ENCODE measurements around the gene MCTP2. TPM values are rescaled to one million over a fixed set of nuclear protein-coding genes. Genes with fewer than 3 reads are reported as not detected.

MCTP2 gene
- total RNA-seq, 2 donors from 2014 or later: 19.6 to 32.9 TPM

GRCh38 chr15:94287794-94288246 is 56.5 kb downstream of the MCTP2 start:
- Mint-ChIP-seq H3K36me3 (ENCODE audit: low read depth) (peaks cover 7% of the 10 kb centered on the region), H3K27me3 (no peaks in the 10 kb centered on the region), H3K4me1 (peaks cover 31% of the 10 kb centered on the region), H3K9me3 (peaks cover 9% of the 10 kb centered on the region), H3K27ac (peak overlapping the region; percentile 74), H3K4me3 (peak overlapping the region; percentile 66)
- ATAC-seq (replicated peaks): peak; percentile 97

- H3K9me3 Mint-ChIP-seq: peaks cover 9% of the 10 kb centered on the region
- H3K4me3 Mint-ChIP-seq: no peak overlapping the region
- peaks cover 7% of the 10 kb centered on the region for H3K36me3 Mint-ChIP-seq (ENCODE audit: low read depth)
- H3K27ac Mint-ChIP-seq: no peak overlapping the region
- H3K4me1 Mint-ChIP-seq: peaks cover 38% of the 10 kb centered on the region
- no peak for ATAC-seq (replicated peaks)
- H3K27me3 Mint-ChIP-seq: no peaks in the 10 kb centered on the region
Measured at GRCh38 chr15:94290730-94291129, 59.4 kb downstream of the MCTP2 start.

GRCh38 chr15:94293411-94294402 is 62.3 kb downstream of the MCTP2 start:
- H3K4me3 Mint-ChIP-seq: no peak overlapping the region
- H3K36me3 Mint-ChIP-seq (ENCODE audit: low read depth): peaks cover 14% of the 10 kb centered on the region
- no peak for ATAC-seq (replicated peaks)
- peaks cover 26% of the 10 kb centered on the region for H3K4me1 Mint-ChIP-seq
- no peaks in the 10 kb centered on the region for H3K27me3 Mint-ChIP-seq
- peaks cover 7% of the 10 kb centered on the region for H3K9me3 Mint-ChIP-seq
- H3K27ac Mint-ChIP-seq: peak overlapping the region; percentile 16

- H3K27ac Mint-ChIP-seq: no peak overlapping the region
Measured at GRCh38 chr15:94294556-94294955, 63.2 kb downstream of the MCTP2 start.

GRCh38 chr15:94295275-94295674 is 63.9 kb downstream of the MCTP2 start:
- Mint-ChIP-seq H3K9me3 (peaks cover 4% of the 10 kb centered on the region), H3K36me3 (ENCODE audit: low read depth) (peaks cover 20% of the 10 kb centered on the region), H3K4me1 (peaks cover 22% of the 10 kb centered on the region), H3K27me3 (no peaks in the 10 kb centered on the region), H3K4me3 (no peak overlapping the region), H3K27ac (no peak overlapping the region)
- ATAC-seq (replicated peaks): no peak

More at GRCh38 chr15:94294556-94294955, 63.2 kb downstream of the MCTP2 start:
- H3K36me3 Mint-ChIP-seq (ENCODE audit: low read depth): peaks cover 16% of the 10 kb centered on the region
- no peak overlapping the region for H3K4me3 Mint-ChIP-seq
- no peaks in the 10 kb centered on the region for H3K27me3 Mint-ChIP-seq
- peaks cover 4% of the 10 kb centered on the region for H3K9me3 Mint-ChIP-seq
- no peak for ATAC-seq (replicated peaks)
- peaks cover 22% of the 10 kb centered on the region for H3K4me1 Mint-ChIP-seq

GRCh38 chr15:94296717-94297116 is 65.4 kb downstream of the MCTP2 start:
- H3K27me3 Mint-ChIP-seq: no peaks in the 10 kb centered on the region
- peaks cover 29% of the 10 kb centered on the region for H3K36me3 Mint-ChIP-seq (ENCODE audit: low read depth)
- ATAC-seq (replicated peaks): no peak
- peaks cover 22% of the 10 kb centered on the region for H3K4me1 Mint-ChIP-seq
- no peak overlapping the region for H3K27ac Mint-ChIP-seq
- no peaks in the 10 kb centered on the region for H3K9me3 Mint-ChIP-seq
- H3K4me3 Mint-ChIP-seq: no peak overlapping the region

- Mint-ChIP-seq H3K9me3 (no peaks in the 10 kb centered on the region), H3K27ac (peak overlapping the region; percentile 55), H3K27me3 (no peaks in the 10 kb centered on the region), H3K4me3 (peak overlapping the region; percentile 55), H3K36me3 (ENCODE audit: low read depth) (peaks cover 38% of the 10 kb centered on the region), H3K4me1 (peaks cover 17% of the 10 kb centered on the region)
- no peak for ATAC-seq (replicated peaks)
Measured at GRCh38 chr15:94297558-94297957, 66.2 kb downstream of the MCTP2 start.

- Mint-ChIP-seq H3K9me3 (no peaks in the 10 kb centered on the region), H3K36me3 (ENCODE audit: low read depth) (peaks cover 46% of the 10 kb centered on the region), H3K4me3 (peak overlapping the region; percentile 55), H3K27me3 (no peaks in the 10 kb centered on the region), H3K27ac (no peak overlapping the region), H3K4me1 (peaks cover 17% of the 10 kb centered on the region)
- no peak for ATAC-seq (replicated peaks)
Measured at GRCh38 chr15:94298364-94298763, 67.0 kb downstream of the MCTP2 start.

GRCh38 chr15:94300612-94301011 is 69.3 kb downstream of the MCTP2 start:
- ATAC-seq (replicated peaks): no peak
- Mint-ChIP-seq H3K27ac (no peak overlapping the region), H3K9me3 (no peaks in the 10 kb centered on the region), H3K4me1 (peaks cover 27% of the 10 kb centered on the region), H3K4me3 (no peak overlapping the region), H3K36me3 (ENCODE audit: low read depth) (peaks cover 62% of the 10 kb centered on the region), H3K27me3 (no peaks in the 10 kb centered on the region)

- Mint-ChIP-seq H3K4me1 (peaks cover 36% of the 10 kb centered on the region), H3K36me3 (ENCODE audit: low read depth) (peaks cover 67% of the 10 kb centered on the region), H3K4me3 (peak overlapping the region; percentile 42), H3K27ac (peak overlapping the region; percentile 79), H3K27me3 (no peaks in the 10 kb centered on the region), H3K9me3 (no peaks in the 10 kb centered on the region)
- peak; percentile 79 for ATAC-seq (replicated peaks)
Measured at GRCh38 chr15:94305133-94305532, 73.8 kb downstream of the MCTP2 start.

GRCh38 chr15:94306700-94307650 is 75.6 kb downstream of the MCTP2 start:
- Mint-ChIP-seq H3K4me3 (peak overlapping the region; percentile 42), H3K27ac (peak overlapping the region; percentile 79), H3K9me3 (no peaks in the 10 kb centered on the region), H3K36me3 (ENCODE audit: low read depth) (peaks cover 55% of the 10 kb centered on the region), H3K27me3 (no peaks in the 10 kb centered on the region), H3K4me1 (peaks cover 36% of the 10 kb centered on the region)
- ATAC-seq (replicated peaks): peak; percentile 69

GRCh38 chr15:94312946-94313345 is 81.6 kb downstream of the MCTP2 start:
- peaks cover 6% of the 10 kb centered on the region for H3K4me1 Mint-ChIP-seq
- no peaks in the 10 kb centered on the region for H3K9me3 Mint-ChIP-seq
- no peak overlapping the region for H3K4me3 Mint-ChIP-seq
- ATAC-seq (replicated peaks): no peak
- H3K36me3 Mint-ChIP-seq (ENCODE audit: low read depth): peaks cover 36% of the 10 kb centered on the region
- H3K27me3 Mint-ChIP-seq: no peaks in the 10 kb centered on the region
- no peak overlapping the region for H3K27ac Mint-ChIP-seq

- no peak overlapping the region for H3K27ac Mint-ChIP-seq
- H3K4me1 Mint-ChIP-seq: peaks cover 6% of the 10 kb centered on the region
- no peaks in the 10 kb centered on the region for H3K9me3 Mint-ChIP-seq
- peak; percentile 23 for ATAC-seq (replicated peaks)
- H3K4me3 Mint-ChIP-seq: no peak overlapping the region
- peaks cover 44% of the 10 kb centered on the region for H3K36me3 Mint-ChIP-seq (ENCODE audit: low read depth)
- no peaks in the 10 kb centered on the region for H3K27me3 Mint-ChIP-seq
Measured at GRCh38 chr15:94314639-94315038, 83.3 kb downstream of the MCTP2 start.

- Mint-ChIP-seq H3K4me3 (no peak overlapping the region), H3K27ac (no peak overlapping the region), H3K36me3 (ENCODE audit: low read depth) (peaks cover 50% of the 10 kb centered on the region), H3K9me3 (no peaks in the 10 kb centered on the region), H3K4me1 (peaks cover 6% of the 10 kb centered on the region), H3K27me3 (no peaks in the 10 kb centered on the region)
- ATAC-seq (replicated peaks): peak; percentile 9
Measured at GRCh38 chr15:94317211-94317610, 85.8 kb downstream of the MCTP2 start.
